DLD1 (cell line): Measurements from ENCODE around the gene NTF3.

Source experiments
- in situ Hi-C: cut with HindIII; loops from 2 replicates; pipeline ENCODE4 v1.10.0; 2017; ENCODE audit warnings: low sequenced_read_pairs

Gene NTF3

GRCh38 chr12:5432011-5432400 is at the start of gene NTF3:
NTF3 (plus strand) TSS chr12:5432108; CDS start chr12:5432325, 217 bp downstream.
- in situ Hi-C loops = loop anchor here (25.0 kb wide), 2 partner anchors 120 to 245 kb away; no protein-coding TSS in a partner anchor

GRCh38 chr12:5384015-5384414 is 47.9 kb upstream of the NTF3 start:
- in situ Hi-C loops = no loop called here

- in situ Hi-C loops = no loop called here
These were observed 43.0 kb upstream of the NTF3 start for GRCh38 chr12:5388581-5389535.

GRCh38 chr12:5390174-5390799 is 41.6 kb upstream of the NTF3 start:
- in situ Hi-C loops = no loop called here

GRCh38 chr12:5391653-5392052 is 40.3 kb upstream of the NTF3 start:
- in situ Hi-C loops = no loop called here

- in situ Hi-C loops = no loop called here
These were observed 38.9 kb upstream of the NTF3 start for GRCh38 chr12:5392961-5393360.

- in situ Hi-C loops = no loop called here
These were observed 36.3 kb upstream of the NTF3 start for GRCh38 chr12:5395443-5396271.

GRCh38 chr12:5396541-5396940 is 35.4 kb upstream of the NTF3 start:
- in situ Hi-C loops = no loop called here

- in situ Hi-C loops = no loop called here
These were observed 32.6 kb upstream of the NTF3 start for GRCh38 chr12:5399266-5399665.

- in situ Hi-C loops = no loop called here
These were observed 29.6 kb upstream of the NTF3 start for GRCh38 chr12:5402009-5402935.

- in situ Hi-C loops = no loop called here
These were observed 28.5 kb upstream of the NTF3 start for GRCh38 chr12:5403411-5403810.

GRCh38 chr12:5407034-5407856 is 24.7 kb upstream of the NTF3 start:
- in situ Hi-C loops = no loop called here

- in situ Hi-C loops = no loop called here
These were observed 22.3 kb upstream of the NTF3 start for GRCh38 chr12:5409619-5410018.

GRCh38 chr12:5416571-5416970 is 15.3 kb upstream of the NTF3 start:
- in situ Hi-C loops = no loop called here

GRCh38 chr12:5417500-5417899 is 14.4 kb upstream of the NTF3 start:
- in situ Hi-C loops = no loop called here

- in situ Hi-C loops = loop anchor here (25.0 kb wide), 2 partner anchors 116 to 241 kb away; no protein-coding TSS in a partner anchor
These were observed 3.3 kb upstream of the NTF3 start for GRCh38 chr12:5428332-5429221.

GRCh38 chr12:5429741-5430557 is 2.0 kb upstream of the NTF3 start:
- in situ Hi-C loops = loop anchor here (25.0 kb wide), 2 partner anchors 118 to 243 kb away; no protein-coding TSS in a partner anchor
